ENCODE results near the gene COL4A2.
A peak's percentile ranks its signal among the peaks of the same experiment; 100 is the strongest.

Gene COL4A2

GRCh38 chr13:110560601-110561343, 253.7 kb downstream of the COL4A2 start:
- peak overlapping the region in 1 of 3 experiments; percentile 38 for H3K27ac Mint-ChIP-seq
- H3K4me3 Mint-ChIP-seq: peak overlapping the region; percentile 79 to 85 (median 84)
- peaks cover 13% of the 10 kb centered on the region for H3K9me3 Mint-ChIP-seq
- H3K36me3 Mint-ChIP-seq (ENCODE audit: low read depth): peaks cover 8% of the 10 kb centered on the region
- H3K27me3 Mint-ChIP-seq (ENCODE audit: low read depth): peaks cover 44% of the 10 kb centered on the region
- H3K4me1 Mint-ChIP-seq: peaks cover 18% of the 10 kb centered on the region
- TF ChIP-seq CTCF (IDR thresholded peaks at IDR 0.05; ENCODE audit: unreplicated experiment in 3 of 3): no peak

GRCh38 chr13:110561344-110562035, 254.4 kb downstream of the COL4A2 start, which contains the start of gene RAB20:
Gene RAB20 (minus strand): TSS chr13:110561722. CDS start chr13:110561519, 203 bp downstream.
- peaks cover 13% of the 10 kb centered on the region for H3K9me3 Mint-ChIP-seq
- no peak for TF ChIP-seq CTCF (IDR thresholded peaks at IDR 0.05; ENCODE audit: unreplicated experiment in 3 of 3)
- peak within 1 kb of the TSS; percentile 8 to 76 (median 33) for H3K27ac Mint-ChIP-seq
- peaks cover 18% of the 10 kb centered on the region for H3K4me1 Mint-ChIP-seq
- peaks cover 8% of the 10 kb centered on the region for H3K36me3 Mint-ChIP-seq (ENCODE audit: low read depth)
- H3K4me3 Mint-ChIP-seq: peak within 1 kb of the TSS; percentile 93 to 97 (median 96)
- H3K27me3 Mint-ChIP-seq (ENCODE audit: low read depth): peaks cover 47% of the 10 kb centered on the region

- Mint-ChIP-seq H3K27me3 (ENCODE audit: low read depth) (peaks cover 44% of the 10 kb centered on the region), H3K4me3 (peak overlapping the region; percentile 93 to 97 (median 96)), H3K9me3 (peaks cover 7% of the 10 kb centered on the region), H3K27ac (peak overlapping the region; percentile 8 to 76 (median 33)), H3K36me3 (ENCODE audit: low read depth) (peaks cover 2% of the 10 kb centered on the region), H3K4me1 (peaks cover 18% of the 10 kb centered on the region)
- TF ChIP-seq CTCF (IDR thresholded peaks at IDR 0.05; ENCODE audit: unreplicated experiment in 3 of 3): no peak
Observed at GRCh38 chr13:110562036-110562597, 255.0 kb downstream of the COL4A2 start.
